ENCODE data around the gene UCN. TPM values are rescaled to one million over a fixed set of nuclear protein-coding genes. Genes with fewer than 3 reads are reported as not detected.

The UCN gene
- total RNA-seq, 2 experiments from 2014 or later = 1.8 to 2.3 TPM

DNA sequence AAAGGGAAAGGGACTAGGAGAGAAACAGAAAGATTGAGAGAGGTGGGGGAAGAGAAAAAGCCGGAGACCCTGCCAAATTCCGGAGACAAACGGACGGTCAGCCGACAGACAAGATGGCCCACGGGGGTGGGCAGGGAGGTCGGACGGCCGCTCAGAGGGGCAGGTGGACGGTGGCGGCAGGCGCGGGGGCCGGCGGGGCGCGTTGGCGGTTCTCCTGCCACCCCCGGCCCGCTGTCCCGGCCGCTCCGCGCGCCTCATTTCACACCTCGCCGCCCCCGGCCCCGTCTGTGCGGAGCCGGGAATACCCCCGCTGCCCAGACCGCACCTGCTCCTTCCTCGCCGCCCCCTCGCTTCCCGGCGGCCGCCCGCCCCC, 46.3 kb downstream of the UCN start:
- intact Hi-C loops (cut with DNase I, micrococcal nuclease) = loop anchor here in 1 of 2 experiments (10.0 kb wide), 1 partner anchor 47 kb away; the partner anchor contains the start of genes ATRAID, CAD and SLC5A6
- TF ChIP-seq, protein P1, sequence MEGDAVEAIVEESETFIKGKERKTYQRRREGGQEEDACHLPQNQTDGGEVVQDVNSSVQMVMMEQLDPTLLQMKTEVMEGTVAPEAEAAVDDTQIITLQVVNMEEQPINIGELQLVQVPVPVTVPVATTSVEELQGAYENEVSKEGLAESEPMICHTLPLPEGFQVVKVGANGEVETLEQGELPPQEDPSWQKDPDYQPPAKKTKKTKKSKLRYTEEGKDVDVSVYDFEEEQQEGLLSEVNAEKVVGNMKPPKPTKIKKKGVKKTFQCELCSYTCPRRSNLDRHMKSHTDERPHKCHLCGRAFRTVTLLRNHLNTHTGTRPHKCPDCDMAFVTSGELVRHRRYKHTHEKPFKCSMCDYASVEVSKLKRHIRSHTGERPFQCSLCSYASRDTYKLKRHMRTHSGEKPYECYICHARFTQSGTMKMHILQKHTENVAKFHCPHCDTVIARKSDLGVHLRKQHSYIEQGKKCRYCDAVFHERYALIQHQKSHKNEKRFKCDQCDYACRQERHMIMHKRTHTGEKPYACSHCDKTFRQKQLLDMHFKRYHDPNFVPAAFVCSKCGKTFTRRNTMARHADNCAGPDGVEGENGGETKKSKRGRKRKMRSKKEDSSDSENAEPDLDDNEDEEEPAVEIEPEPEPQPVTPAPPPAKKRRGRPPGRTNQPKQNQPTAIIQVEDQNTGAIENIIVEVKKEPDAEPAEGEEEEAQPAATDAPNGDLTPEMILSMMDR (IDR thresholded peaks at IDR 0.05) = no peak
- peak overlapping the region; percentile 88 for H3K4me3 Mint-ChIP-seq
- Histone ChIP-seq H3K4me1 (ENCODE audit: insufficient read depth, low read length) (peaks cover 42% of the 10 kb centered on the region), H3K4me3 (ENCODE audit: low read length) (no peak overlapping the region), H3K27ac (ENCODE audit: low read depth in 1 of 2, low read length in 2 of 2) (no peak overlapping the region), H3K36me3 (ENCODE audit: insufficient read depth, low read length) (no peaks in the 10 kb centered on the region), H3K9me3 (ENCODE audit: control insufficient read depth in 1 of 2, insufficient read depth in 1 of 2, low read length in 2 of 2) (peaks cover 0 to 15% of the 10 kb centered on the region in 2 experiments), H3K27me3 (ENCODE audit: control insufficient read depth in 1 of 2, insufficient read depth in 2 of 2, low read length in 2 of 2) (peaks cover 66 to 76% of the 10 kb centered on the region in 2 experiments)
- peaks cover 26% of the 10 kb centered on the region for H3K4me1 Mint-ChIP-seq (ENCODE audit: low read depth)
- ATAC-seq (ENCODE audit: poor library complexity) (no peak), DNase-seq (peak in 1 of 14 experiments; percentile 21)
- ChIA-PET POLR2A (no interaction called here), CTCF (no interaction called here)
- no peaks in the 10 kb centered on the region for H3K36me3 Mint-ChIP-seq (ENCODE audit: low read depth)
- H3K27me3 Mint-ChIP-seq = peaks cover 57% of the 10 kb centered on the region
- H3K9me3 Mint-ChIP-seq = no peaks in the 10 kb centered on the region
- no peak overlapping the region for H3K27ac Mint-ChIP-seq

DNA sequence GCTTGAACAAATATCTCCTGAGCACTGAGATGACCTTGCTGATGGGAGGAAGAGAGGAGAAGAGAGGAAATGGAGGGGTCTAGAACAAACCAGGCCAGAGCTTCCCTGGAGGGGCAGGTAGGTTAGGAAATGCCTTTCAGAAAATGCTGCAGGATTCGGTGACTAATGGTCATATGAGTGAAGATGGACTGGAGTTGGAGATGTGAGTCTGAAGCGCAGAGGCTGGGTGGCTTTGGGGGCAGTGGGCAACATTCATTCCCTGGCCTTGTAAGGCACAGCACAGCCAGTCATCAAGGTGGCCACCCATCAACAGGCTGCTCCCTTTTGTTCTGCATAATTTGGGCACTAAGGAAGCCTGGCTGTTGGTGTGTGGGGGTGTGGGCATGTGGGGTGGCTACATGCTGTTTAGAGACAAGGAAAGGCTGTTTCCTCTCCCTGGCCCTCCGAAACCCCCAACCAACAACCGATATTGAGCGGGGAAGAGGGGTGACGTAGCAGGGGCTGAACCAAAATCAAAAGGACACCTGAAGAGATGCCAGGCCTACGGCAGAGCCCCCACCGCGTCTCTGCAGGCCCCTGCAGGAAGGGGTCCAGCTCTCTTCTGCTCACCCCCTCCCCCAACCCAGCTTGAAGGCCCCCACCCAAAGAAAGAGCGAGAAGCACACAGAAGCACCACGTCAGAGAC, 46.9 kb downstream of the UCN start:
- Histone ChIP-seq H3K9me3 (ENCODE audit: control insufficient read depth in 1 of 2, insufficient read depth in 1 of 2, low read length in 2 of 2) (peaks cover 0 to 15% of the 10 kb centered on the region in 2 experiments), H3K27me3 (ENCODE audit: control insufficient read depth in 1 of 2, insufficient read depth in 2 of 2, low read length in 2 of 2) (peaks cover 68 to 81% of the 10 kb centered on the region in 2 experiments), H3K4me3 (ENCODE audit: low read length) (no peak overlapping the region), H3K27ac (ENCODE audit: low read depth in 1 of 2, low read length in 2 of 2) (no peak overlapping the region), H3K36me3 (ENCODE audit: insufficient read depth, low read length) (no peaks in the 10 kb centered on the region), H3K4me1 (ENCODE audit: insufficient read depth, low read length) (peaks cover 42% of the 10 kb centered on the region)
- no peak for DNase-seq
- Mint-ChIP-seq H3K4me1 (ENCODE audit: low read depth) (peaks cover 26% of the 10 kb centered on the region), H3K27ac (no peak overlapping the region), H3K9me3 (no peaks in the 10 kb centered on the region), H3K4me3 (peak overlapping the region; percentile 88), H3K27me3 (peaks cover 62% of the 10 kb centered on the region), H3K36me3 (ENCODE audit: low read depth) (no peaks in the 10 kb centered on the region)
- ChIA-PET POLR2A (no interaction called here), CTCF (no interaction called here)
- ATAC-seq (ENCODE audit: poor library complexity) = no peak
- intact Hi-C loops (cut with DNase I, micrococcal nuclease) = loop anchor here in 1 of 2 experiments (10.0 kb wide), 1 partner anchor 47 kb away; the partner anchor contains the start of genes ATRAID, CAD and SLC5A6
- TF ChIP-seq, protein P1 (IDR thresholded peaks at IDR 0.05) = no peak

DNA sequence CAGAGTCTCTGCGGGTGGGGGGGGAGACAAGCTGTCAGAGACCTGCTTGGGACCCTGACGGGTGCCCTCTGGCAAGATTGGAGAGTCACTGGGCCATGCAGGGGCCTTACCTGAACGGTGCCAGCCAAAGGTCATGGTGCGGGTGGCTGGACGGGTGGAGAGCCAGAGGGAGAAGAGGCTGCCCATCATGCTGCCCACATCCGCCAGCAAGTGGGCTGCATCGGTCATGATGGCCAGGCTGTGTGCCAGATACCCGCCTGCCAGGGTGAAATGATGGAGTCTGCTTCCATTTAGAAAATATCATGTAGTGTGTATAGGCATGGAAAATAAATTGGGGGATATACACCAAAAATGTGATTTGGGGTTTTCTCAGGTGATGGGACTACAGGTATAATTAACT, 50.2 kb downstream of the UCN start:
- Mint-ChIP-seq H3K27ac (no peak overlapping the region), H3K36me3 (ENCODE audit: low read depth) (no peaks in the 10 kb centered on the region), H3K4me3 (no peak overlapping the region), H3K9me3 (no peaks in the 10 kb centered on the region), H3K4me1 (ENCODE audit: low read depth) (peaks cover 13% of the 10 kb centered on the region), H3K27me3 (peaks cover 67% of the 10 kb centered on the region)
- DNase-seq = no peak
- TF ChIP-seq, protein P1 (IDR thresholded peaks at IDR 0.05) = no peak
- Histone ChIP-seq H3K4me3 (ENCODE audit: low read length) (no peak overlapping the region), H3K27ac (ENCODE audit: low read depth in 1 of 2, low read length in 2 of 2) (no peak overlapping the region), H3K9me3 (ENCODE audit: control insufficient read depth in 1 of 2, insufficient read depth in 1 of 2, low read length in 2 of 2) (peaks cover 0 to 9% of the 10 kb centered on the region in 2 experiments), H3K36me3 (ENCODE audit: insufficient read depth, low read length) (no peaks in the 10 kb centered on the region), H3K27me3 (ENCODE audit: control insufficient read depth in 1 of 2, insufficient read depth in 2 of 2, low read length in 2 of 2) (peaks cover 52 to 81% of the 10 kb centered on the region in 2 experiments), H3K4me1 (ENCODE audit: insufficient read depth, low read length) (peaks cover 18% of the 10 kb centered on the region)
- intact Hi-C loops (cut with DNase I, micrococcal nuclease) = no loop called here
- ChIA-PET POLR2A (no interaction called here), CTCF (no interaction called here)
- ATAC-seq (ENCODE audit: poor library complexity) = no peak

Other genes starting within 250 kb of the UCN start
- gene OST4, start 236.8 kb downstream of the UCN start, total RNA-seq = 100 to 1,000 TPM; 232 to 254 TPM
- under 1 TPM; 0.14 to 0.25 TPM for gene EMILIN1, start 229.8 kb downstream of the UCN start, total RNA-seq
- gene KHK, start 221.7 kb downstream of the UCN start, total RNA-seq = 1 to 10 TPM; 4.7 TPM
- not detected for gene CGREF1, start 189.3 kb downstream of the UCN start, total RNA-seq
- gene ABHD1, start 184.6 kb downstream of the UCN start, total RNA-seq = 1 to 10 TPM; 1.0 to 1.3 TPM
- 10 to 100 TPM; 12.3 to 12.6 TPM for gene PREB, start 173.8 kb downstream of the UCN start, total RNA-seq
- not detected for gene PRR30, start 169.0 kb downstream of the UCN start, total RNA-seq
- not detected for gene TCF23, start 159.4 kb downstream of the UCN start, total RNA-seq
- 10 to 100 TPM; 79.1 to 82.5 TPM for gene ATRAID, start 96.4 kb downstream of the UCN start, total RNA-seq
- 100 to 1,000 TPM; 196 to 207 TPM for gene SLC5A6, start 96.2 kb downstream of the UCN start, total RNA-seq
- 10 to 100 TPM; 20.0 to 20.3 TPM for gene CAD, start 91.1 kb downstream of the UCN start, total RNA-seq
- not detected for gene SLC30A3, start 45.4 kb downstream of the UCN start, total RNA-seq
- not detected for gene DNAJC5G, start 33.0 kb downstream of the UCN start, total RNA-seq
- gene TRIM54, start 26.0 kb downstream of the UCN start, total RNA-seq = not detected
- gene MPV17, start 14.7 kb upstream of the UCN start, total RNA-seq = 10 to 100 TPM; 29.3 to 31.0 TPM
- gene GTF3C2, start 48.3 kb upstream of the UCN start, total RNA-seq = 10 to 100 TPM; 54.6 to 56.8 TPM
- 10 to 100 TPM; 33.2 to 34.0 TPM for gene EIF2B4, start 61.9 kb upstream of the UCN start, total RNA-seq
- gene SNX17, start 62.2 kb upstream of the UCN start, total RNA-seq = 10 to 100 TPM; 66.3 to 67.9 TPM
- 10 to 100 TPM; 22.8 to 22.9 TPM for gene ZNF513, start 72.3 kb upstream of the UCN start, total RNA-seq
- gene PPM1G, start 101.1 kb upstream of the UCN start, total RNA-seq = 10 to 100 TPM; 30.4 to 31.2 TPM
- gene NRBP1, start 120.2 kb upstream of the UCN start, total RNA-seq = 100 to 1,000 TPM; 169 to 181 TPM
- 10 to 100 TPM; 11.5 to 12.8 TPM for gene KRTCAP3, start 133.9 kb upstream of the UCN start, total RNA-seq
- gene IFT172, start 181.3 kb upstream of the UCN start, total RNA-seq = 10 to 100 TPM; 13.3 to 14.4 TPM
- gene FNDC4, start 186.8 kb upstream of the UCN start, total RNA-seq = not detected
- gene GCKR, start 188.4 kb upstream of the UCN start, total RNA-seq = not detected

Data from CD4-positive, alpha-beta T cell (primary cell).